Right ventricle myocardium superior (tissue), 1 donor: ENCODE results near the gene FANCC. TPM values are rescaled to one million over a fixed set of nuclear protein-coding genes. Genes with fewer than 3 reads are reported as not detected.

ENCODE experiments used
- ATAC-seq: fragments of 200-7000 bp; cut with Tn5 transposase; one replicate; pipeline ENCODE4 v1.9.1; 2020; ENCODE audit warnings: mild to moderate bottlenecking; ENCODE audit not compliant: poor library complexity
- DNase-seq: peaks from one replicate; pipeline ENCODE4 v3.0.0-alpha.2; 2020
- intact Hi-C: fragments of 100-400 bp; cut with DNase I; formaldehyde crosslinking; loops from one replicate; pipeline ENCODE4 v1.11.2; 2022
- microRNA-seq: library from miRNA; unstranded; fragments of <30 nt; microRNA quantifications from one replicate; pipeline ENCODE4 v1.2.0, GENCODE V29; 2020
- total RNA-seq: library from RNA; stranded (reverse); fragmentation: NEBNext Ultra II Directional; extraction: Animal tissue kit (Norgen Biotek cat#: 25700); gene quantifications from one replicate; pipeline ENCODE4 v1.2.1, GENCODE V29; 2021
- donor health status: DM: no; HTN: yes; CAD: no; lungs with severe emphysema.

Gene FANCC
- total RNA-seq, 1 donor from 2014 or later: 4.6 TPM

DNA sequence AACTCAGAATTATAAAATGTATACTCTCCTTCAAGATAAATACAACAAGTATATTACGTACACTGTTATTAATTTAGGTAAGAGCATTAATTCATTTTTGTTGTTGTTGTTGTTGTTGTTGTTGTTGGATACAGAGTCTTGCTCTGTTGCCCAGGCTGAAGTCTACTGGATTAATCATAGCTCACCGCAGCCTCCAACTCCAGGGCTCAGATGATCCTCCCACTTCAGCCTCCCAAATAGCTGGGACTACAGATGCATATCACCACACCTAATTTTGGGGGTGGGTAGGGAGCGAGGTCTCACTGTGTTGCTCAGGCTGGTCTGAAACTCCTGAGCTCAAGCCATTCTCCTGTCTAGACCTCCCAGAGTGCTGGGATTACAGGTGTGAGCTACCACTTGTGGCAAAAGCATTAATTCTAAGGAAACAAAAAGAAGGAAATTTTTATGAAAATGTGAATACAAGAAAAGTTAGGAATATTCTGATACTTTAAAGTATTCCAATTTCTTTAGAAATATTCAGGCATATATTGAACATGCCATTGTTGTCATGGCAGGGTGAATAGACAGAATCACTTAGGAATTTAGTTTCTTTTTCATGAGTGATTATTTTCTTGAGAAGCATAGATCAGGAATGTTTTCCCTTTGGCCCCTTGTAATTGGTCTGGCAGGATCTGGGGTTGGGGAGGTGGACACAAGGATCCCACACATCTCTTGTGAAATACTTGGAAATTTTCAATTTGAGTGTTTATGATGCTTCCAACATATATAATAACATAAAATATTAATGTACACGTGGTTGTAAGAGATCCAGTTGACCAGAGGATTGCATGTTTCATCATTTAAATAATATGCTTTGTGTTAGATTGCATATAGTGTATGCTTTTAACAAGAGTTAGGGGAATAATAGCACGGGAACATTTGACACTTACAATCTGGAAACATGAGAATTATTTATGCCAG is 263.6 kb downstream of the FANCC start:
- ATAC-seq (no peak), DNase-seq (no peak)
- intact Hi-C loops: no loop called here

DNA sequence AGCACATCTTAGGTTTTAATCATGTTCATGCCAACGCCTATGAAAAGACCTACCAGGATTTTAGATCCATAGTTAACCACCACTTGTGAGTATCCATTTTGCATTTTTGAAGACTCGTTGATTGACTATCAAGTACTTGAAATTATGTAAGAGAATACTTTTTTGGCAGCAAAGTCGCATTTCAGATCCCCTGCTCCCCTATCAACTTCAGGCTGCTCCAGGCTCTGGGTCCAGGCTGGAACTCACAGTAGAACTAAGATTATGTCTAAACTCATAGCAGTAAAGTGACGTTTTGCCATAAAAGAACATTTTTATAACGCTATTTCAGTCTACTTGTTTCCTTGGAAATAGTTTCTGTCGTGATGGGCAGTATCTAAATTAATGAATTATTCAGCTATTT is 267.7 kb downstream of the FANCC start:
- intact Hi-C loops: no loop called here

More for the DNA sequence above, 267.7 kb downstream of the FANCC start:
- ATAC-seq (no peak), DNase-seq (no peak)

Small RNA genes lying within 50 kb of the gene (microRNA-seq; reads per million reads assigned to microRNA genes)
- gene MIR23B (108,301 reads per million, percentile 100 among the genes with 10 or more reads in this experiment), gene MIR24-1 (not detected), gene MIR27B (9,766 reads per million, percentile 96 among the genes with 10 or more reads in this experiment), gene MIR3074 (not detected), gene MIR6081 (not detected)

Other genes starting within 250 kb of the FANCC start
- gene PTCH1, start 199.3 kb upstream of the FANCC start, total RNA-seq: 9.8 TPM